Endodermal cell (in vitro differentiated cells): ENCODE data around the gene OSBPL9. TPM values are rescaled to one million over a fixed set of nuclear protein-coding genes. Genes with fewer than 3 reads are reported as not detected.

Experiments used
- DNase-seq: peaks from one replicate; pipeline ENCODE4 v3.0.0-alpha.2; 2017
- H3K27ac ChIP-seq: 2 replicates; pipeline ENCODE4 v1.5.1; 2013; ENCODE audit warnings: mild to moderate bottlenecking, low read depth, low read length, moderate library complexity
- H3K27me3 ChIP-seq: 2 replicates; pipeline ENCODE4 v1.6.1; 2013; ENCODE audit warnings: mild to moderate bottlenecking, low read length, moderate library complexity; ENCODE audit not compliant: insufficient read depth, control insufficient read depth, poor library complexity, severe bottlenecking
- H3K36me3 ChIP-seq: 2 replicates; pipeline ENCODE4 v1.7.0; 2013; ENCODE audit warnings: mild to moderate bottlenecking, low read length, moderate library complexity; ENCODE audit not compliant: control insufficient read depth, insufficient read depth
- H3K4me1 ChIP-seq: one replicate; pipeline ENCODE4 v1.7.0; 2013; ENCODE audit warnings: low read length; ENCODE audit not compliant: control insufficient read depth, insufficient read depth
- H3K4me3 ChIP-seq: 2 replicates; pipeline ENCODE4 v1.5.1; 2013; ENCODE audit warnings: mild to moderate bottlenecking, low read length, moderate library complexity
- H3K9ac ChIP-seq: 2 replicates; pipeline ENCODE4 v1.6.1; 2013; ENCODE audit warnings: mild to moderate bottlenecking, low read length, moderate library complexity; ENCODE audit not compliant: poor library complexity, severe bottlenecking; ENCODE audit errors: extremely low read depth
- H3K9me3 ChIP-seq: 2 replicates; pipeline ENCODE4 v1.6.1; 2013; ENCODE audit warnings: mild to moderate bottlenecking, low read length, moderate library complexity; ENCODE audit not compliant: control insufficient read depth
- H3K27ac Mint-ChIP-seq: 2 replicates; pipeline ENCODE4 v1.8.0; 2020; ENCODE audit warnings: mixed read lengths
- H3K27me3 Mint-ChIP-seq: 2 replicates; pipeline ENCODE4 v1.8.0; 2021; ENCODE audit warnings: mild to moderate bottlenecking, mixed read lengths; ENCODE audit not compliant: insufficient read depth
- H3K36me3 Mint-ChIP-seq: 2 replicates; pipeline ENCODE4 v1.8.0; 2020; ENCODE audit warnings: low read depth, mixed read lengths
- H3K4me1 Mint-ChIP-seq: 2 replicates; pipeline ENCODE4 v1.8.0; 2020; ENCODE audit warnings: mixed read lengths
- H3K4me3 Mint-ChIP-seq: 2 replicates; pipeline ENCODE4 v1.8.0; 2020; ENCODE audit warnings: mild to moderate bottlenecking, moderate library complexity, mixed read lengths
- H3K9me3 Mint-ChIP-seq: 2 replicates; pipeline ENCODE4 v1.8.0; 2020; ENCODE audit warnings: mild to moderate bottlenecking, mixed read lengths
- CTCF ChIP-seq: fragments of 200-600 bp; sonication (generic); conservative IDR thresholded peaks from 2 replicates; pipeline ENCODE4 v1.5.0; 2021; ENCODE audit warnings: antibody characterized with exemption, mild to moderate bottlenecking
- WGBS, 2 experiments: methylation state at CpG; one replicate each; pipeline versions ENCODE4 v1.1.5 to v1.1.7; 2013; ENCODE audit warnings: missing lambda C conversion rate in 2 of 2, mixed read lengths in 1 of 2; ENCODE audit not compliant: insufficient coverage in 1 of 2, insufficient read length in 1 of 2; 5-methylcytosine and 5-hydroxymethylcytosine counted together
- total RNA-seq, 2 donors: library from RNA; stranded (reverse); fragmentation: NEBNext Ultra II Directional in 1 of 2; extraction: Animal tissue kit (Norgen Biotek cat#: 25700) in 1 of 2; gene quantifications; 2 replicates in 1 of 2; 3 replicates in 1 of 2; pipeline ENCODE4 v1.2.1, GENCODE V29; 2021

OSBPL9 gene
- total RNA-seq, 2 donors from 2014 or later, result 76.9 to 93.3 TPM

DNA sequence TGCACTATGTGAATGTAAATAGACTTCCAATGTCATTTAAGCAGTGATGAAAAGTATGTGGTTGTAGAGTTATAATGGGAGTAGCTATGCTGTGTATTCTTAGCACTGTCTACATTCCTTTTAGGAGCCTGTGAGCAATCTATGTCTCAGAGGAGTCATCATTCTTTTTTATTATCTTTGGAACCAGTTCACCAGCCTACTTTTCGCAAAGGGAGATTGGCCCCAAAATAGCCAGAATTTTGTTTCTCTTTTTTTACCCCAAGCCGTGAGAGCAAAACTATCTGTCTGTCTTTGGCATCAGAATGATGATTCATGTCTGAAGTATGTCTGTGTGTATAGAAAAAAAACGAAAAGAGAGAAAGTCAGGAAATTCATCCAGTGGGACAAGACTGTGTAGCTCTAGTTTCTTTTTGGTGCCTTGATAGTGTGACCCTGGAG is 44.2 kb downstream of the OSBPL9 start:
- no peaks in the 10 kb centered on the region for H3K27me3 Mint-ChIP-seq
- DNase-seq, result no peak
- no peak overlapping the region for H3K4me3 Mint-ChIP-seq
- 75 to 88% methylated on average over 2 to 3 of the region's 3 CpGs for WGBS, 2 experiments
- no peaks in the 10 kb centered on the region for H3K36me3 ChIP-seq
- peaks cover 7% of the 10 kb centered on the region for H3K4me1 Mint-ChIP-seq
- H3K27ac Mint-ChIP-seq, result no peak overlapping the region
- H3K27ac ChIP-seq, result no peak overlapping the region
- no peaks in the 10 kb centered on the region for H3K9me3 Mint-ChIP-seq
- no peak overlapping the region for H3K9ac ChIP-seq
- no peaks in the 10 kb centered on the region for H3K9me3 ChIP-seq
- H3K4me1 ChIP-seq, result peaks cover 5% of the 10 kb centered on the region
- H3K27me3 ChIP-seq, result no peaks in the 10 kb centered on the region
- H3K36me3 Mint-ChIP-seq, result peaks cover 2% of the 10 kb centered on the region
- TF ChIP-seq CTCF, result no peak
- H3K4me3 ChIP-seq, result no peak overlapping the region

DNA sequence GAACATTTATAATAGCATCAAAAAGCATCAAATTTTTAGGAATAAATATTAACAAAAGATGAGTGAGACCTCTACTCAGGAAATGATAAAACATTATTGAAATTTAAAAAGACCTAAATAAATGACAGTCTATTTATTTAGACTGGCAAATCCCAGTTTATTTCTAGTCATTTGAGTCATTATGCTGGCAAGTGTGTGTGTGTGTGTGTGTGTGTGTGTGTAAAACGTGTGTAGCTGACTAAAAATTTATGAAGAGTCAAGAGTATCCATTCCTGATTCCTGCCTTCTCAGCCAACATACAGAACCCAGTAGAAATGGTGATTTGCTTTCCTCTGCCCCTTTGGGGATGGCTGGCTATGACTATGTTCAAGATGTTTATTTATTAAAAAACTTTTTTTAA is 46.2 kb downstream of the OSBPL9 start:
- peaks cover 2% of the 10 kb centered on the region for H3K36me3 Mint-ChIP-seq
- Histone ChIP-seq H3K9me3 (no peaks in the 10 kb centered on the region), H3K27ac (no peak overlapping the region), H3K9ac (no peak overlapping the region), H3K4me1 (peaks cover 5% of the 10 kb centered on the region), H3K27me3 (no peaks in the 10 kb centered on the region), H3K4me3 (no peak overlapping the region), H3K36me3 (no peaks in the 10 kb centered on the region)
- H3K9me3 Mint-ChIP-seq, result no peaks in the 10 kb centered on the region
- peaks cover 10% of the 10 kb centered on the region for H3K4me1 Mint-ChIP-seq
- no peak for TF ChIP-seq CTCF
- no peaks in the 10 kb centered on the region for H3K27me3 Mint-ChIP-seq
- H3K4me3 Mint-ChIP-seq, result no peak overlapping the region
- WGBS, 2 experiments, result 80 to 86% methylated on average over 1 of the region's 1 CpG
- DNase-seq, result no peak
- no peak overlapping the region for H3K27ac Mint-ChIP-seq

DNA sequence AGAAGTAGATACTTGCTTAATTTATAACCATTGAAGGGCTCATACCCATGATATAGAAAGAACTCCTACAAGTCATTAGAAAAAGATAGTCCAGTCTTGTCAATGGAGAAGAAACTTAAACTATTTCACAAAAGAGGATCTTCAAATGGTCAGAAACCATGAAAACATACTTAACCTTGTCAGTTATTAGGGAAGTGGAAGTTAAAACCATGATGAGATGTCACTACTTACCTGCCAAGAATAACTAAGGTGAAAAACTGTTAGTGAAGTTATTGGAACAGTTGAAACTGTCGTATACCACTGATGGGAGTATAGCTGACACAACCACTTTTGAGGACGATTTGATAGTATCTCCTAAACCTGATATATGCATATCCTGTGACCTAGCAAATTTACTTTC is 46.8 kb downstream of the OSBPL9 start:
- Mint-ChIP-seq H3K4me1 (peaks cover 8% of the 10 kb centered on the region), H3K36me3 (peaks cover 2% of the 10 kb centered on the region), H3K27ac (no peak overlapping the region), H3K9me3 (no peaks in the 10 kb centered on the region), H3K27me3 (no peaks in the 10 kb centered on the region), H3K4me3 (no peak overlapping the region)
- Histone ChIP-seq H3K9me3 (no peaks in the 10 kb centered on the region), H3K9ac (no peak overlapping the region), H3K27ac (no peak overlapping the region), H3K27me3 (no peaks in the 10 kb centered on the region), H3K4me3 (no peak overlapping the region), H3K36me3 (no peaks in the 10 kb centered on the region), H3K4me1 (peaks cover 2% of the 10 kb centered on the region)
- WGBS, 2 experiments, result 80 to 100% methylated on average over 1 to 2 of the region's 2 CpGs
- DNase-seq, result no peak
- TF ChIP-seq CTCF, result no peak
